Activated CD4-positive, alpha-beta T cell treated with anti-CD3 and anti-CD28 coated beads, Interleukin-2, amount 10 ng/mL, durations not matched to agents 7 days and 5 days (primary cell): Measurements from ENCODE around the gene ADAM22. TPM values are rescaled to one million over a fixed set of nuclear protein-coding genes. Genes with fewer than 3 reads are reported as not detected.
"Not testable (repeated sequence)": the region's sequence is repeated elsewhere in the genome, so short reads cannot be mapped to it uniquely, and the experiment has no call there.

Experiments
- CTCF ChIA-PET: fragments of 350-600 bp; sonication (Branson Sonifier 250); formaldehyde crosslinking; loops from one replicate; lab custom pipeline; 2021; ENCODE audit warnings: antibody characterized with exemption; lab: Charles Lee
- POLR2A ChIA-PET: fragments of 350-600 bp; sonication (Branson Sonifier 250); formaldehyde crosslinking; loops from one replicate; lab custom pipeline; 2021; ENCODE audit warnings: antibody characterized with exemption; lab: Charles Lee
- DNase-seq: peaks from one replicate; pipeline ENCODE4 v3.0.0-alpha.2; 2020
- H3K27ac Mint-ChIP-seq: one replicate; pipeline ENCODE4 v1.8.0; 2021; ENCODE audit warnings: mild to moderate bottlenecking, moderate library complexity, mixed read lengths
- H3K27me3 Mint-ChIP-seq: one replicate; pipeline ENCODE4 v1.8.0; 2021; ENCODE audit warnings: mixed read lengths
- H3K36me3 Mint-ChIP-seq: one replicate; pipeline ENCODE4 v1.8.0; 2021; ENCODE audit warnings: low read depth, mixed read lengths
- H3K4me1 Mint-ChIP-seq: one replicate; pipeline ENCODE4 v1.8.0; 2021; ENCODE audit warnings: mixed read lengths
- H3K4me3 Mint-ChIP-seq: one replicate; pipeline ENCODE4 v1.8.0; 2021; ENCODE audit warnings: mild to moderate bottlenecking, moderate library complexity, mixed read lengths
- H3K9me3 Mint-ChIP-seq: one replicate; pipeline ENCODE4 v1.8.0; 2021; ENCODE audit warnings: mixed read lengths
- total RNA-seq, 2 experiments: library from RNA; stranded (reverse); gene quantifications; one replicate each; pipeline ENCODE4 v1.2.3, GENCODE V29; 2021

Gene ADAM22
- total RNA-seq, 2 experiments from 2014 or later, result 0.96 to 1.1 TPM

GRCh38 chr7:88141479-88141878 is 207.4 kb downstream of the ADAM22 start:
- Mint-ChIP-seq H3K27me3 (no peaks in the 10 kb centered on the region), H3K4me3 (no peak overlapping the region), H3K4me1 (no peaks in the 10 kb centered on the region), H3K36me3 (no peaks in the 10 kb centered on the region), H3K27ac (no peak overlapping the region), H3K9me3 (no peaks in the 10 kb centered on the region)
- ChIA-PET POLR2A (no interaction called here), CTCF (no interaction called here)
- no peak for DNase-seq

- DNase-seq, result no peak
- no peaks in the 10 kb centered on the region for H3K9me3 Mint-ChIP-seq
- H3K27me3 Mint-ChIP-seq, result no peaks in the 10 kb centered on the region
- no peak overlapping the region for H3K4me3 Mint-ChIP-seq
- H3K4me1 Mint-ChIP-seq, result no peaks in the 10 kb centered on the region
- CTCF ChIA-PET, result no interaction called here
- POLR2A ChIA-PET, result no interaction called here
- H3K27ac Mint-ChIP-seq, result no peak overlapping the region
- no peaks in the 10 kb centered on the region for H3K36me3 Mint-ChIP-seq
Measured at GRCh38 chr7:88141953-88142352, 207.9 kb downstream of the ADAM22 start.

GRCh38 chr7:88146616-88147015 is 212.6 kb downstream of the ADAM22 start:
- no peaks in the 10 kb centered on the region for H3K36me3 Mint-ChIP-seq
- H3K9me3 Mint-ChIP-seq, result no peaks in the 10 kb centered on the region
- H3K27ac Mint-ChIP-seq, result no peak overlapping the region
- H3K27me3 Mint-ChIP-seq, result no peaks in the 10 kb centered on the region
- DNase-seq, result no peak
- no peaks in the 10 kb centered on the region for H3K4me1 Mint-ChIP-seq
- ChIA-PET POLR2A (no interaction called here), CTCF (interaction anchor here (1.3 kb wide), 1 partner anchor 21 kb away, joined by 3 read pairs; no protein-coding TSS in a partner anchor)
- no peak overlapping the region for H3K4me3 Mint-ChIP-seq

- DNase-seq, result no peak
- Mint-ChIP-seq H3K4me3 (no peak overlapping the region), H3K36me3 (no peaks in the 10 kb centered on the region), H3K4me1 (no peaks in the 10 kb centered on the region), H3K27me3 (no peaks in the 10 kb centered on the region), H3K9me3 (no peaks in the 10 kb centered on the region), H3K27ac (no peak overlapping the region)
- ChIA-PET CTCF (interaction anchor here (1.3 kb wide), 1 partner anchor 20 kb away, joined by 3 read pairs; no protein-coding TSS in a partner anchor), POLR2A (no interaction called here)
Measured at GRCh38 chr7:88147341-88147740, 213.3 kb downstream of the ADAM22 start.

- no peak for DNase-seq
- H3K4me1 Mint-ChIP-seq, result no peaks in the 10 kb centered on the region
- H3K27ac Mint-ChIP-seq, result no peak overlapping the region
- no peaks in the 10 kb centered on the region for H3K9me3 Mint-ChIP-seq
- no peaks in the 10 kb centered on the region for H3K27me3 Mint-ChIP-seq
- POLR2A ChIA-PET, result no interaction called here
- CTCF ChIA-PET, result interaction anchor here (0.7 kb wide), 1 partner anchor 8 kb away, joined by 3 read pairs; no protein-coding TSS in a partner anchor
- H3K36me3 Mint-ChIP-seq, result no peaks in the 10 kb centered on the region
- no peak overlapping the region for H3K4me3 Mint-ChIP-seq
Measured at GRCh38 chr7:88147949-88148348, 213.9 kb downstream of the ADAM22 start.

- ChIA-PET CTCF (no interaction called here), POLR2A (no interaction called here)
- Mint-ChIP-seq H3K4me3 (no peak overlapping the region), H3K36me3 (no peaks in the 10 kb centered on the region), H3K9me3 (no peaks in the 10 kb centered on the region), H3K4me1 (no peaks in the 10 kb centered on the region), H3K27ac (no peak overlapping the region), H3K27me3 (no peaks in the 10 kb centered on the region)
- no peak for DNase-seq
Measured at GRCh38 chr7:88150033-88150432, 216.0 kb downstream of the ADAM22 start.

- Mint-ChIP-seq H3K27me3 (no peaks in the 10 kb centered on the region), H3K27ac (no peak overlapping the region), H3K4me1 (no peaks in the 10 kb centered on the region), H3K4me3 (no peak overlapping the region), H3K36me3 (no peaks in the 10 kb centered on the region), H3K9me3 (no peaks in the 10 kb centered on the region)
- ChIA-PET CTCF (no interaction called here), POLR2A (no interaction called here)
- no peak for DNase-seq
Measured at GRCh38 chr7:88151119-88151790, 217.2 kb downstream of the ADAM22 start.

GRCh38 chr7:88153378-88153777 is 219.3 kb downstream of the ADAM22 start:
- Mint-ChIP-seq H3K9me3 (peaks cover 4% of the 10 kb centered on the region), H3K4me1 (no peaks in the 10 kb centered on the region)
- CTCF ChIA-PET, result interaction anchor here (0.6 kb wide), 1 partner anchor 25 kb away, joined by 3 read pairs; no protein-coding TSS in a partner anchor

GRCh38 chr7:88155756-88156155 is 221.7 kb downstream of the ADAM22 start:
- POLR2A ChIA-PET, result no interaction called here
- DNase-seq, result no peak
- Mint-ChIP-seq H3K9me3 (peaks cover 7% of the 10 kb centered on the region), H3K27ac (no peak overlapping the region), H3K4me3 (no peak overlapping the region), H3K27me3 (no peaks in the 10 kb centered on the region), H3K36me3 (no peaks in the 10 kb centered on the region), H3K4me1 (no peaks in the 10 kb centered on the region)
- CTCF ChIA-PET, result interaction anchor here (0.6 kb wide), 1 partner anchor 222 kb away, joined by 3 read pairs; the partner anchor contains the start of gene ADAM22

More at GRCh38 chr7:88153378-88153777, 219.3 kb downstream of the ADAM22 start:
- Mint-ChIP-seq H3K27ac (no peak overlapping the region), H3K27me3 (no peaks in the 10 kb centered on the region), H3K4me3 (no peak overlapping the region), H3K36me3 (no peaks in the 10 kb centered on the region)
- POLR2A ChIA-PET, result no interaction called here
- no peak for DNase-seq

GRCh38 chr7:88156356-88156755 is 222.3 kb downstream of the ADAM22 start:
- H3K9me3 Mint-ChIP-seq, result peaks cover 7% of the 10 kb centered on the region
- CTCF ChIA-PET, result interaction anchor here (0.7 kb wide), 1 partner anchor 389 kb away, joined by 3 read pairs; no protein-coding TSS in a partner anchor
- no peak for DNase-seq
- POLR2A ChIA-PET, result no interaction called here
- no peaks in the 10 kb centered on the region for H3K36me3 Mint-ChIP-seq
- H3K27me3 Mint-ChIP-seq, result no peaks in the 10 kb centered on the region
- no peak overlapping the region for H3K4me3 Mint-ChIP-seq
- H3K27ac Mint-ChIP-seq, result no peak overlapping the region
- no peaks in the 10 kb centered on the region for H3K4me1 Mint-ChIP-seq

- H3K9me3 Mint-ChIP-seq, H3K27me3 Mint-ChIP-seq, H3K36me3 Mint-ChIP-seq, H3K4me3 Mint-ChIP-seq, CTCF ChIA-PET, DNase-seq, H3K4me1 Mint-ChIP-seq, POLR2A ChIA-PET, H3K27ac Mint-ChIP-seq: not testable (repeated sequence)
Measured at GRCh38 chr7:88159741-88160140, 225.7 kb downstream of the ADAM22 start.

- H3K4me3 Mint-ChIP-seq, result no peak overlapping the region
- ChIA-PET POLR2A (no interaction called here), CTCF (interaction anchor here (0.5 to 0.6 kb wide), 2 partner anchors 45 to 1302 kb away, joined by 3 read pairs; no protein-coding TSS in a partner anchor)
- no peaks in the 10 kb centered on the region for H3K9me3 Mint-ChIP-seq
- no peaks in the 10 kb centered on the region for H3K4me1 Mint-ChIP-seq
- DNase-seq, result no peak
- H3K27me3 Mint-ChIP-seq, result peaks cover 2% of the 10 kb centered on the region
- H3K36me3 Mint-ChIP-seq, result no peaks in the 10 kb centered on the region
- H3K27ac Mint-ChIP-seq, result no peak overlapping the region
Measured at GRCh38 chr7:88165697-88166096, 231.6 kb downstream of the ADAM22 start.

GRCh38 chr7:88167223-88167622 is 233.2 kb downstream of the ADAM22 start:
- ChIA-PET POLR2A (no interaction called here), CTCF (interaction anchor here (1.0 kb wide), 1 partner anchor 20 kb away, joined by 3 read pairs; no protein-coding TSS in a partner anchor)
- peaks cover 2% of the 10 kb centered on the region for H3K27me3 Mint-ChIP-seq
- H3K4me3 Mint-ChIP-seq, result no peak overlapping the region
- H3K4me1 Mint-ChIP-seq, result no peaks in the 10 kb centered on the region
- no peaks in the 10 kb centered on the region for H3K9me3 Mint-ChIP-seq
- no peak overlapping the region for H3K27ac Mint-ChIP-seq
- no peak for DNase-seq
- no peaks in the 10 kb centered on the region for H3K36me3 Mint-ChIP-seq
